Activated naive CD8-positive, alpha-beta T cell treated with anti-CD3 and anti-CD28 coated beads for 36 hours (primary cell): Measurements from ENCODE around the gene MAGEL2. TPM values are rescaled to one million over a fixed set of nuclear protein-coding genes. Genes with fewer than 3 reads are reported as not detected.

Experiments
- DNase-seq: peaks from one replicate; pipeline ENCODE4 v3.0.0; 2021
- H3K27ac Mint-ChIP-seq: one replicate; pipeline ENCODE4 v1.8.0; 2022; ENCODE audit warnings: mild to moderate bottlenecking, moderate library complexity, mixed read lengths
- H3K27me3 Mint-ChIP-seq: one replicate; pipeline ENCODE4 v1.8.0; 2022; ENCODE audit warnings: mild to moderate bottlenecking, mixed read lengths
- H3K36me3 Mint-ChIP-seq: one replicate; pipeline ENCODE4 v1.8.0; 2021; ENCODE audit warnings: mild to moderate bottlenecking, mixed read lengths
- H3K4me1 Mint-ChIP-seq: one replicate; pipeline ENCODE4 v1.8.0; 2021; ENCODE audit warnings: mixed read lengths
- H3K4me3 Mint-ChIP-seq: one replicate; pipeline ENCODE4 v1.8.0; 2022; ENCODE audit warnings: mild to moderate bottlenecking, moderate library complexity, mixed read lengths
- H3K9me3 Mint-ChIP-seq: one replicate; pipeline ENCODE4 v1.8.0; 2022; ENCODE audit warnings: mixed read lengths
- total RNA-seq, 2 experiments: library from RNA; stranded (reverse); gene quantifications; one replicate each; pipeline ENCODE4 v1.2.3, GENCODE V29; 2021

Gene MAGEL2
- total RNA-seq: not detected

DNA sequence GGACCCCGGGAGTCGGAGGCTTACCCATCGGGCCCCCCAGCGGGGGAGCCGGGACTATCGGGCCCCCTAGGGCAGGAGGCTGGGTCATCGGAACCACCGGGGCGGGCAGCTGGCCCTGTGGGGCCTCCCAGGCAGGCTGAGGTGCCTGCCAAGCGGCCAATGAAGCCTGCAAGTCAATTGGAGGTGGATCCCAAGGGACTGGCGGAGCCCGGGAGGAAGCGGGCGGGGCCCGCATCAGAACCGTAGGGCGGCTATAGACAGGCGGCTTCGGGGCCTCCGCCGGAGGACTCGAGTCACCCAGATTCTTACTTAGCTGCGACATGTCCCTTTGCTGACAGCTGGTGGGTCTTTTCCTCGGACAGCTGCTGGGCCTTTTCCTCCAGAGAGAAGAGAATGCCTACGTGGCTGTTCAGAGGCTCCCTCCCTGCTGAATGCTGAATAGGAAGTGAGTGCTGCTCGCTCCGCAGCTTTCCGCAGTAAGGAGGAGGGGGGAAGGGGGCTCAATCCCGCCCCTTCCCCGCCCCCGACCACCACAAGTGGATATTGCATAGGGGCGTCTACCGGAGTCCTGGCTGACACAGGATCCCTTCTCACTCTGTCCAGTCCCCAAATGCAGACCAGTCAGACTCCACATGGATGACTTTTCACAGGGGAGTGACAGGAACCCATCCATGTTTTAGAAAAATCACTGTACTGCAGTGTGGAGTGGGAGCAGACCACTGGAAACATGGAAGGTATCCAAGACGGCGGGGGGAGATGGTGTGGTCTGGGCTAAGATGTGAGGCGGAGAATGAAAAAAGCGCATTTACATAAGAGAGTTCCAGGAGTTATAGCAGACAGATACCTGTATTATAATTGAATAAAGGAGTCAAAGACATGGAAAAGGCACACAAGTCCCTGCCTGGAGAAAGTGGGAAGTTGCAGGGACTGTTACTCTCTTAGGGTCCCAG is at the start of gene MAGEL2:
TSS of gene MAGEL2 (minus strand) at position 447 of the 950 bp plus-strand sequence. CDS start at position 322, 125 bp downstream.
- no peak for DNase-seq
- Mint-ChIP-seq H3K4me3 (no peak within 1 kb of the TSS), H3K4me1 (no peaks in the 10 kb centered on the region), H3K36me3 (no peaks in the 10 kb centered on the region), H3K27me3 (peaks cover 12% of the 10 kb centered on the region), H3K27ac (no peak within 1 kb of the TSS), H3K9me3 (no peaks in the 10 kb centered on the region)

DNA sequence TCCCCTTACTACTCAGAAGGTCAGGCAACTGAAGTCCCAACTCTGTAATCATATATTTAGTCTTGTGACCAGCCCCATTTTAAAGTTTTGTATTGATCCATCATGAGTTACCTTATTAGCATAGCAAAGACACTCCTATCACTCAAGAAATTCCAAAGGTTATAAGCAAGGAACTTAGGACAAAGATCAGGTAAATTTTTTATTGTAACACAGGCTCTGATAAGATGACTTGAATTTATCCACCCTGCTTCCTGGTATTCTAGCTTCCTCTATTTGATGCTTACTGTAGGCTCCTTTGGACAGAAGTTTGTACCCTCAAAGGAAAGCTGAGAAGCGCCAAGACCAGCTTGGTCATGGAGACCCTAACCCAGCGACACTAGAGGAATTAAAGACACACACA is 47.6 kb upstream of the MAGEL2 start:
- H3K4me3 Mint-ChIP-seq: no peak overlapping the region
- no peak overlapping the region for H3K27ac Mint-ChIP-seq
- no peaks in the 10 kb centered on the region for H3K36me3 Mint-ChIP-seq
- H3K27me3 Mint-ChIP-seq: no peaks in the 10 kb centered on the region
- no peaks in the 10 kb centered on the region for H3K4me1 Mint-ChIP-seq
- H3K9me3 Mint-ChIP-seq: peaks cover 1% of the 10 kb centered on the region
- DNase-seq: no peak

DNA sequence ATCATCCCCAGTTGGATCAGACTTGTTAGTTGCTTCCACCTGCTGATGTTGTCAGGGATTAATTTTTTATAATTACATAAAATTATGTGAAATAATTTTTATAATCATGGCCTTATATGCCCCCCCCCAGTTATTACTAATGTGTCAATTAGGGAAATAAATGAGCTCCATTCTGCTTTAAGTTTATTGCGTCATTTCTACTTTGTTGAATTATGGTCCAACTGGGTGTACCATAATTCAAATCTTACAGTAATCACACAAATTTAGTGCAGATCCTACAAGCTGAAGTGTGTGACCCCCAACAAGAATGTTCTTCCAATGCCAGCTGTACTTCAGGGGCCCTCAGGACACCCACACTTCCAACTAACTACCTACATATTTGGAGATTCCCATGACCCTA is 46.9 kb upstream of the MAGEL2 start:
- Mint-ChIP-seq H3K36me3 (no peaks in the 10 kb centered on the region), H3K4me3 (no peak overlapping the region), H3K27me3 (no peaks in the 10 kb centered on the region), H3K27ac (no peak overlapping the region), H3K9me3 (peaks cover 1% of the 10 kb centered on the region), H3K4me1 (no peaks in the 10 kb centered on the region)
- DNase-seq: no peak

DNA sequence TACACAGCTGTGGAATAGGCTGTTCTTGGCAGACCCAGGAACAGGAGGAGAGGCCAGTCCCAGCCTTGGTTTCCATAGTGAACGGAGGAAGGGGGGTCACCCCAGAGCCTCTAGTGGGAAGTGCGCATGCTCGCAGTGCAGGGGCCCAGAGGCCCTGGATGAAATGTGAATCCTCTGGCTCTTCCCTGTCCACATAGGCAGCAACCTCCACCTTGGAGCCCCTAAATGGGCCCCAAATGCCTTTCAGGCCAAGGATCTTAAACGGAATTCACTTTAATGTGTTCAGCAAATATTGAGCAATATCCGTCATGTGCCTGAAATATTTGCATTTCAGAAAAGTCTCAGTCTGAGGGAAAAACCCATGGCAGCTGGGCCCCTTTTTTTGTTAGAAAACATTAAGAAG is 42.8 kb upstream of the MAGEL2 start:
- H3K9me3 Mint-ChIP-seq: peaks cover under 1% of the 10 kb centered on the region
- H3K36me3 Mint-ChIP-seq: no peaks in the 10 kb centered on the region
- H3K4me1 Mint-ChIP-seq: no peaks in the 10 kb centered on the region
- no peak overlapping the region for H3K4me3 Mint-ChIP-seq
- H3K27me3 Mint-ChIP-seq: peaks cover 8% of the 10 kb centered on the region
- no peak overlapping the region for H3K27ac Mint-ChIP-seq
- DNase-seq: no peak

DNA sequence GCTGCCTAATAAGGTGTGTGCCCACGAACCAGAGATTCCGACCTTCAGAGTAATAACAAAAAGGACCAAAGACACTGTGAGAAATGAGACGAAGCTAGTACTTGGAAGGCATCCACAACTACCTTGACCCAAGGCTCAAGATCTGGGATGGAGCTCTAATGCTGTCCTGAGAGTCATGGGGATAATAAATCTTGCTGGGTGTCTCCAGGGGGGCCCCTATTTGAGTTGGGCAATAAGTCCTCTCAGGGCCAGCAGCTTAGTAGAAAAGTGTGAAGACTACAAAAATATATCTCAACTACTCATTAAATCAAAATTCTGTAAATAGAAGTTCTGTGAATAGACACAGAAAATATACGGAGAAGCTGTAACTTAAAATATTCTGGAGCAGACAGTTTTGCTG is 42.3 kb upstream of the MAGEL2 start:
- H3K36me3 Mint-ChIP-seq: no peaks in the 10 kb centered on the region
- no peak overlapping the region for H3K4me3 Mint-ChIP-seq
- H3K27me3 Mint-ChIP-seq: peaks cover 8% of the 10 kb centered on the region
- no peaks in the 10 kb centered on the region for H3K4me1 Mint-ChIP-seq
- H3K27ac Mint-ChIP-seq: no peak overlapping the region
- no peaks in the 10 kb centered on the region for H3K9me3 Mint-ChIP-seq
- DNase-seq: no peak

DNA sequence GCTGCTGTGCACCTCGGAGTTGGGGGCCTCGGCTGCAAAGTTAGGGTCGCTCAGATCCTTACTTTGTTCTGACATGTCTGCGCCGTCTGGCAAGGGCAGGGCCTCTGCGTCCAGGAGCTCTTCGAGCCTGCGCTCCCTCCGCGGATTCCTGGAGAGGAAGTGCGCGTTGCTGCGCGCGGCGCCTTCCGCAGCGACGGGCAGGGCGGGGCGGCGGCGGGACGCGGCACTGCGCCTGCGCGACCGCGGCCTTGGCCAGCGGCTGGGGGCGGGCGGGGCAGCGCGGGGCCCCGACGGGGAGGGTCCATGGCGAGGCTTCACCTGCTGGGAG is 39.4 kb upstream of the MAGEL2 start, which contains the start of gene NDN:
TSS of gene NDN (minus strand) at position 163 of the 328 bp plus-strand sequence. CDS start at position 75, 88 bp downstream.
- Mint-ChIP-seq H3K36me3 (no peaks in the 10 kb centered on the region), H3K27ac (no peak within 1 kb of the TSS), H3K4me3 (peak within 1 kb of the TSS; percentile 22), H3K4me1 (no peaks in the 10 kb centered on the region), H3K27me3 (peaks cover 8% of the 10 kb centered on the region), H3K9me3 (no peaks in the 10 kb centered on the region)
- peak; percentile 26 for DNase-seq

DNA sequence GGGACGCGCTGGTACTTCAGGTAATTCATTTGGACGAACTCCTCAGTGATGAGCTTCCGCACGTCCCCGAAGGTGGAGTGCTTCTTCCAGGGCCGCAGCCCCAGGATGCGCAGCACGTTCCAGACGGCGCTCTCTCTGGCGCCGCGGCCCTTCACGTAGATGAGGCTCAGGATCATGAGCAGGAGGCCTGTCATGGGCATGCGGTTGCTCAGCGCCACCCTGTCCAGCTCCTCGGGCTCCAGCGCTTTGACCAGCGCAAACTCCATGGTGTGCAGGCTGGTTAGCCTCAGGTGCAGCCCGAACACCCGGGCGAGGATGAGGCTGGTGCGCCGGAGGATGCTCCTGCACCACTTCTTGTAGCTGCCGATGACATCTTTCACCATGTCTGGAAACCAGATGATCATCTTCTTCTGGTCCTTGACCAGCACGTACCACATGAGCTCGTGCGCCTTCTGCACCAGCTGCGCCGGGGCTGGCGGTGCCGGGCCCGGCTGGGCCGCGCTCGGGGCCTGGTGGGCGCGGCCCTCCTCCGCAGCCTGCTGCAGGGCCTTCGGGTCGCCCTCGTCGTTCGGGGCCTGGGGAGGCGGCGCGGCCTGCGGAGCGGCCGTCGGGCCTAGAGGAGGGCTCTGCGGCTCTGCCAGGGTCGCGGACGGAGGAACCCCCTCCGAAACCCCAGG is 38.9 kb upstream of the MAGEL2 start:
- H3K4me3 Mint-ChIP-seq: no peak overlapping the region
- H3K27ac Mint-ChIP-seq: no peak overlapping the region
- H3K4me1 Mint-ChIP-seq: no peaks in the 10 kb centered on the region
- no peak for DNase-seq
- peaks cover 8% of the 10 kb centered on the region for H3K27me3 Mint-ChIP-seq
- no peaks in the 10 kb centered on the region for H3K36me3 Mint-ChIP-seq
- H3K9me3 Mint-ChIP-seq: no peaks in the 10 kb centered on the region

DNA sequence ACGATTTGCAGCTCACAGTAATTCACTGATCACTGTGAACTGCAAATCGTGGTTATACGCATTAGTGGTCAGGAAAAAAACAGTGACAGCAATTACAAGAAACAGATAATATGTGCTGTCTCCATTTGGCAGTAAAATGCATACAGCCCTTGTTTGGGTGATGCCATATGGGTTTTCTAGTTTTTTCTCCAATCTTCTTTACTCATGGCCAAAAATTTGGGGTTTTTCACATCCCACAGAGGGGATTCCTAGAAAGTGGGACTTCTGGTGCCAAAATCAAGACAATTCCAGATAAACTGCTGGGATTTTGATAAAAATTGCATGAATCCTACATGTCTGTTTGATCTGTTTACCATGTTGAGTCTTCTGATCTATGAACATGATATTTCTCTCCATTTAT is 23.8 kb upstream of the MAGEL2 start:
- peaks cover 4% of the 10 kb centered on the region for H3K27me3 Mint-ChIP-seq
- no peak overlapping the region for H3K4me3 Mint-ChIP-seq
- no peaks in the 10 kb centered on the region for H3K36me3 Mint-ChIP-seq
- no peak for DNase-seq
- H3K9me3 Mint-ChIP-seq: no peaks in the 10 kb centered on the region
- no peak overlapping the region for H3K27ac Mint-ChIP-seq
- no peaks in the 10 kb centered on the region for H3K4me1 Mint-ChIP-seq

DNA sequence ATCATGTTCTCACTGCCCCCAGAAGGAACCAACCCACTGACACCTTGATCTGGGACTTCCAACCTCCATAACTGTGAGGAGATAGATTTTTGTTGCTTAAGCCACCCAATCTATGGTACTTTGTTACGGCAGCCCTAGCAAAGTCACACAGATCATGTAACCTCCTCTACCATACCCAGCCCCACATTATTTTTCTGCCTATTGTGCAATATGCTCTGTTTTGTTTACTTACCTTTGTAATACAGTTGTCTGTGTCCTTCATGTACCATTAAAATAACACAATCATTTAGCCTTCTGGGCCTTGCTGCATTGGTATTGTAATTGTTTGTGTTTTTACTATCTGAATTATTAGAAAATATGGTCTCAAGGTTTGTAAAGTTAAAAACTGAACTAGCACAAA is 23.3 kb upstream of the MAGEL2 start:
- no peak for DNase-seq
- Mint-ChIP-seq H3K9me3 (no peaks in the 10 kb centered on the region), H3K27me3 (peaks cover 4% of the 10 kb centered on the region), H3K27ac (no peak overlapping the region), H3K36me3 (no peaks in the 10 kb centered on the region), H3K4me1 (no peaks in the 10 kb centered on the region), H3K4me3 (no peak overlapping the region)

DNA sequence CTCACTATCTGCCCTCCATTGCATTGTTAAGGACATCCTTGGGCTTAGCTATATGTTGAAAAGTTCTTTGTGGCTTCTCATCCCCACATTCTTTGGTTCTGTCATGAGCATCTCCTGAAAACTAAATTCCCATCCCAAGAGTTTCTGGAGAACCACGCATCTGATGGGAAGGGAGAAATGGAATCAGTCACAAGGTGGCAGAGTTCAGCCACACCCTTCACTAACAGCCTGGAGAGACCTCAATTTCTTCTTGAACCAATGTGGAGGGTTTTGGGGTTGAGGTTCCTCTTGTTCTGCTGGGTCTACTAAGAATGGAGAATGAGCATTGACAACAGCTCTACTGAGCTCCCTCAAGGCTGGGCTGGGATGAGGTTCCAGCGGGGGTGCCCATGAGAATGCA is 15.6 kb upstream of the MAGEL2 start:
- H3K4me1 Mint-ChIP-seq: no peaks in the 10 kb centered on the region
- no peak for DNase-seq
- no peaks in the 10 kb centered on the region for H3K36me3 Mint-ChIP-seq
- H3K27ac Mint-ChIP-seq: no peak overlapping the region
- no peaks in the 10 kb centered on the region for H3K27me3 Mint-ChIP-seq
- H3K4me3 Mint-ChIP-seq: no peak overlapping the region
- H3K9me3 Mint-ChIP-seq: no peaks in the 10 kb centered on the region

DNA sequence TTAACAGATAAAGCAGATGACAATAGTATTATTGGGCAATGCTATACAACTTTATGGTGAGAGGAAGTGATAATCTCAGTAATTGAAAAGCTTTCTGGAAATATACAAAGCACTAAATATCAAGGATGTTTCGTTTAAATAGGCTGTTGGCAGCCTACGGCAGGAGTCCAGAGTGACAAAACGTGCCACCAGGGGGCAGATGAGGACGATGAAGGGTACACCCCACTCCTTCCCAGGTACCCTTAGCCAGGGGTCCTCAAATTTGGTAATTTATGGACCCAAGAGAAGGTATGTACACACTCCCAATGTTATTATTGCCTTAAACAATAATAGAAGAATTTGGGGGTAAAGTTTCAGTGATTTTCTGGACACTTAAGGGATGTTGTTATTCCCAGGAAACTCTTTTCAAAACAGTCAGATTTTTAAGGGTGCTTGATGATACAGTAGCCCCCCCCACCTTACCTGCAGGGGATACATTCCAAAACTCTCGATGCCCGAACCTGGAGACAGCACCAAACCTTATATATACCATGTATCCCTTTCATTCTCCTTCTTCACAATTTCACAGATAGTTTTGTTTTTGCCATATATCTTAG is 1.4 kb upstream of the MAGEL2 start:
- DNase-seq: peak; percentile 18
- Mint-ChIP-seq H3K4me3 (no peak overlapping the region), H3K36me3 (no peaks in the 10 kb centered on the region), H3K27ac (no peak overlapping the region), H3K27me3 (peaks cover 8% of the 10 kb centered on the region), H3K9me3 (no peaks in the 10 kb centered on the region), H3K4me1 (no peaks in the 10 kb centered on the region)

DNA sequence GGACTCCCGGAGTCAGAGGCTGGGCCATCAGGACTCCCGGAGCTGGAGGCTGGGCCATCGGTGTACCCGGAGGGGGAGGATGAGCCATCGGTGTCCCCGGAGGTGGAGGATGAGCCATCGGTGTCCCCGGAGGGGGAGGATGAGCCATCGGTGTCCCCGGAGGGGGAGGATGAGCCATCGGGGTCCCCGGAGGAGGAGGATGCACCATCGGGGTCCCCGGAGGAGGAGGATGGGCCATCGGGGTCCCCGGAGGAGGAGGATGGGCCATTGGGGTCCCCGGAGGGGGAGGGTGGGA is 719 bp downstream of the MAGEL2 start:
- Mint-ChIP-seq H3K9me3 (no peaks in the 10 kb centered on the region), H3K4me3 (no peak overlapping the region), H3K27ac (no peak overlapping the region), H3K27me3 (peaks cover 17% of the 10 kb centered on the region), H3K4me1 (no peaks in the 10 kb centered on the region), H3K36me3 (no peaks in the 10 kb centered on the region)
- no peak for DNase-seq

DNA sequence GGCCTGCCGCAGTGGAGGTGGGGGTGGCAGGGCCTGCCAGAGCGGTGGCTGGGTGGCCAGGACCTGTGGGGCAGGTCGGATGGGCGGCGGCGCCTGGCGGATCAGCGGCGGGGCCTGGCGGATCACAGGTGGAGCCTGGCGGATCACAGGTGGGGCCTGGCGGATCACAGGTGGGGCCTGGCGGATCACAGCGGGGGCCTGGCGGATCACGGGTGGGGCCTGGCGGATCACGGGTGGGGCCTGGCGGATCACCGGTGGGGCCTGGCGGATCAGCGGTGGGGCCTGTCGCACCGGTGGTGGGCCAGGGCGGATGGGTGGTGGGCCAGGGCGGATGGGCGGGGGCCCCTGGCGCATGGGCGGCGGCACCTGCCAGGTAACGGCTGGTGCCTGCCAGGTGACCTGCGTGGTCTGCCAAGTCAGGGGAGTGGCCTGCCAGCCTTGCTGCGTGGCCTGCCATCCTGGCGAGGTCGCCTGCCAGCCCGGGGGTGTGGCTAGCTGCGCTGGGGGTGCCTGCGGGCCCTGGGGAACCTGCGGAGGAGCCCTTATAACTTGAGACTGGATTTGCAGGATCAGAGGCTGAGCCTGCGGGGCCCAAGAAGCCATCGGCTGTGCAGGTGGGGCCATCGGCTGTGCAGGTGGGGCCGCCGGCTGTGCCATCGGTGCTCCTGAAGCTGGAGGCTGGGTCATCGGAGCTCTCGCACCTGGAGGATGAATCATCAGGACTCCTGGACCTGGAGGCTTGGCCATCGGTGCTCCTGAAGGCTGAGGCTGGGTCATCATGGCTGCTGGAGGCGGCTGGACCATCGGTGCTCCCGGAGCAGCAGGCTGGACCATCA is 1.3 kb downstream of the MAGEL2 start:
- no peak overlapping the region for H3K4me3 Mint-ChIP-seq
- H3K4me1 Mint-ChIP-seq: no peaks in the 10 kb centered on the region
- H3K27ac Mint-ChIP-seq: no peak overlapping the region
- peaks cover 17% of the 10 kb centered on the region for H3K27me3 Mint-ChIP-seq
- no peak for DNase-seq
- no peaks in the 10 kb centered on the region for H3K36me3 Mint-ChIP-seq
- no peaks in the 10 kb centered on the region for H3K9me3 Mint-ChIP-seq

DNA sequence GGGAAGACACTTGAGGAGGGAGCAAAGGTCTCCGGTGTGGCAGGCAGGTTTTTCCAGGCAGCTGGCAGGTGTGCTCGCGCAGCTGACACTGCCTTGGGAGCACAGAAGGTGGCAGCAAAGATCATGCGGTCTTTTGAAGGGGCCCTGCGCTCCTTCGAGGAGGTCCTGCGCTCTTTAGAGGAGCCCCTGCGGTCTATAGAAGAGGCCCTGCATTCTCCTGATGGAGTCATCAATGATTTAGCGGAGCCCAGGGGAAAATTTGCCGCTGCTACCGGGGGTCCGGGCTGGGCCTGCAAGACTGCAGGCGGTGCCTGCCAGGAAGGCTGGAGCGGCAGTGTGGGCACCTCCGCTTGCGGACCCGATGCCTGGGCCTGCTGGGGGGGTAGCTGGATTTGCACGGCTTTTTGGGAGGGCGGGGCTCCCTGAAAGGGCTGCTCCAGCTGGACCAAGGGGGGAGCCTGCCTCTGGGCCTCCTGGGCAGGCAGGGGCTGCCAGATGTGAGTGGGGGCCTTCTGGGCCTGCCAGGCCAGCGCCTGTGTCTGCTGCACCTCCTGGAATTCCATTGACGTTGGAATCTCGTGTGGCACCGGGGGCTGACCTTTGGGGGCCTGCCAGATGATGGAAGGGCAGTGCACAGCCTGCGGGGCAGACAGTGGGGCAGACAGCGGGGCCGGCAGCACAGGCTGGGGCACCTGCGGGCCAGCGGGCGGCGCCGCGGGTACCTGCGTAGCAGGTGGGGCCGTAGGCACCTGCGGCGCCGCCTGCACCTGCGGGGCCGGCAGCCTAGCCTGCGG is 2.1 kb downstream of the MAGEL2 start:
- no peaks in the 10 kb centered on the region for H3K36me3 Mint-ChIP-seq
- H3K27me3 Mint-ChIP-seq: peaks cover 17% of the 10 kb centered on the region
- H3K9me3 Mint-ChIP-seq: no peaks in the 10 kb centered on the region
- no peak overlapping the region for H3K27ac Mint-ChIP-seq
- no peak overlapping the region for H3K4me3 Mint-ChIP-seq
- no peak for DNase-seq
- H3K4me1 Mint-ChIP-seq: no peaks in the 10 kb centered on the region
